GM20431 (cell line): Measurements from ENCODE around the gene FGF19.

Experiments
- in situ Hi-C: fragments of 300-500 bp; cut with MseI, MboI; formaldehyde crosslinking; loops from one replicate; pipeline ENCODE4 v1.15.0; 2020; ENCODE audit warnings: low sequenced_read_pairs; ENCODE audit not compliant: unreplicated experiment

The FGF19 gene

GRCh38 chr11:69718912-69719311 is 15.1 kb upstream of the FGF19 start:
- in situ Hi-C loops, result no loop called here

- in situ Hi-C loops, result no loop called here
Observed at GRCh38 chr11:69718147-69718546, 14.3 kb upstream of the FGF19 start.

GRCh38 chr11:69716891-69717747 is 13.3 kb upstream of the FGF19 start:
- in situ Hi-C loops, result no loop called here

GRCh38 chr11:69716099-69716498 is 12.3 kb upstream of the FGF19 start:
- in situ Hi-C loops, result no loop called here

GRCh38 chr11:69715446-69715845 is 11.6 kb upstream of the FGF19 start:
- in situ Hi-C loops, result no loop called here

- in situ Hi-C loops, result no loop called here
Observed at GRCh38 chr11:69711822-69712801, 8.3 kb upstream of the FGF19 start.

GRCh38 chr11:69708736-69709401 is 5.0 kb upstream of the FGF19 start:
- in situ Hi-C loops, result no loop called here

- in situ Hi-C loops, result no loop called here
Observed at GRCh38 chr11:69707176-69707575, 3.4 kb upstream of the FGF19 start.

GRCh38 chr11:69705901-69706787 is 2.3 kb upstream of the FGF19 start:
- in situ Hi-C loops, result no loop called here

GRCh38 chr11:69705351-69705811 is 1.6 kb upstream of the FGF19 start:
- in situ Hi-C loops, result no loop called here

GRCh38 chr11:69704508-69705253 is 859 bp upstream of the FGF19 start:
- in situ Hi-C loops, result no loop called here

- in situ Hi-C loops, result no loop called here
Observed at GRCh38 chr11:69703453-69703767, 412 bp downstream of the FGF19 start.

- in situ Hi-C loops, result no loop called here
Observed at GRCh38 chr11:69702769-69703452, 911 bp downstream of the FGF19 start.

- in situ Hi-C loops, result no loop called here
Observed at GRCh38 chr11:69702239-69702691, 1.6 kb downstream of the FGF19 start.

GRCh38 chr11:69700278-69701140 is 3.3 kb downstream of the FGF19 start:
- in situ Hi-C loops, result no loop called here

GRCh38 chr11:69699213-69699612 is 4.6 kb downstream of the FGF19 start:
- in situ Hi-C loops, result loop anchor here (25.0 kb wide), 1 partner anchor 488 kb away; no protein-coding TSS in a partner anchor

GRCh38 chr11:69698362-69698761 is 5.5 kb downstream of the FGF19 start:
- in situ Hi-C loops, result loop anchor here (25.0 kb wide), 1 partner anchor 489 kb away; no protein-coding TSS in a partner anchor
